ENCODE data around the gene PGAP3.
A peak's percentile ranks its signal among the peaks of the same experiment; 100 is the strongest.
"Not testable (repeated sequence)": the region's sequence is repeated elsewhere in the genome, so short reads cannot be mapped to it uniquely, and the experiment has no call there.

The PGAP3 gene

GRCh38 chr17:39687546-39688474 lies at the start of gene PGAP3:
PGAP3 (minus strand) TSS chr17:39688057; CDS start chr17:39688014, 43 bp downstream.
- peak; percentile 86 for DNase-seq

GRCh38 chr17:39737206-39737759 lies 49.4 kb upstream of the PGAP3 start:
- DNase-seq: no peak

GRCh38 chr17:39736319-39737165 lies 48.7 kb upstream of the PGAP3 start:
- DNase-seq: no peak

GRCh38 chr17:39735882-39736281 lies 48.0 kb upstream of the PGAP3 start:
- no peak for DNase-seq

- DNase-seq: no peak
Measured at GRCh38 chr17:39732586-39732985, 44.7 kb upstream of the PGAP3 start.

- DNase-seq: peak; percentile 52
Measured at GRCh38 chr17:39730095-39730921, 42.5 kb upstream of the PGAP3 start, which contains the start of gene MIEN1. MIEN1 (minus strand) TSS chr17:39730532; CDS start chr17:39730495, 37 bp downstream.

- no peak for DNase-seq
Measured at GRCh38 chr17:39729280-39729851, 41.5 kb upstream of the PGAP3 start.

- no peak for DNase-seq
Measured at GRCh38 chr17:39727556-39727955, 39.7 kb upstream of the PGAP3 start.

- DNase-seq: no peak
Measured at GRCh38 chr17:39726617-39727016, 38.8 kb upstream of the PGAP3 start.

- DNase-seq: not testable (repeated sequence)
Measured at GRCh38 chr17:39725923-39726322, 38.1 kb upstream of the PGAP3 start.

GRCh38 chr17:39724731-39725130 lies 36.9 kb upstream of the PGAP3 start:
- DNase-seq: no peak

- no peak for DNase-seq
Measured at GRCh38 chr17:39722965-39723848, 35.4 kb upstream of the PGAP3 start.

GRCh38 chr17:39722104-39722503 lies 34.2 kb upstream of the PGAP3 start:
- no peak for DNase-seq

GRCh38 chr17:39719563-39720355 lies 31.9 kb upstream of the PGAP3 start:
- DNase-seq: no peak

GRCh38 chr17:39717660-39718059 lies 29.8 kb upstream of the PGAP3 start:
- no peak for DNase-seq

GRCh38 chr17:39716879-39717536 lies 29.2 kb upstream of the PGAP3 start:
- no peak for DNase-seq

- DNase-seq: no peak
Measured at GRCh38 chr17:39716073-39716818, 28.4 kb upstream of the PGAP3 start.

GRCh38 chr17:39715375-39716072 lies 27.7 kb upstream of the PGAP3 start:
- no peak for DNase-seq

All from amniotic stem cell (primary cell).